DMS53 treated with DMSO at 0.1 percent for 48 hours (cell line): ENCODE results near the gene GLO1.

Experiments used
- DNase-seq: peaks from one replicate; lab custom pipeline; 2025; ENCODE audit not compliant: unreplicated experiment; lab: John Stamatoyannopoulos, UW

GLO1 gene

DNA sequence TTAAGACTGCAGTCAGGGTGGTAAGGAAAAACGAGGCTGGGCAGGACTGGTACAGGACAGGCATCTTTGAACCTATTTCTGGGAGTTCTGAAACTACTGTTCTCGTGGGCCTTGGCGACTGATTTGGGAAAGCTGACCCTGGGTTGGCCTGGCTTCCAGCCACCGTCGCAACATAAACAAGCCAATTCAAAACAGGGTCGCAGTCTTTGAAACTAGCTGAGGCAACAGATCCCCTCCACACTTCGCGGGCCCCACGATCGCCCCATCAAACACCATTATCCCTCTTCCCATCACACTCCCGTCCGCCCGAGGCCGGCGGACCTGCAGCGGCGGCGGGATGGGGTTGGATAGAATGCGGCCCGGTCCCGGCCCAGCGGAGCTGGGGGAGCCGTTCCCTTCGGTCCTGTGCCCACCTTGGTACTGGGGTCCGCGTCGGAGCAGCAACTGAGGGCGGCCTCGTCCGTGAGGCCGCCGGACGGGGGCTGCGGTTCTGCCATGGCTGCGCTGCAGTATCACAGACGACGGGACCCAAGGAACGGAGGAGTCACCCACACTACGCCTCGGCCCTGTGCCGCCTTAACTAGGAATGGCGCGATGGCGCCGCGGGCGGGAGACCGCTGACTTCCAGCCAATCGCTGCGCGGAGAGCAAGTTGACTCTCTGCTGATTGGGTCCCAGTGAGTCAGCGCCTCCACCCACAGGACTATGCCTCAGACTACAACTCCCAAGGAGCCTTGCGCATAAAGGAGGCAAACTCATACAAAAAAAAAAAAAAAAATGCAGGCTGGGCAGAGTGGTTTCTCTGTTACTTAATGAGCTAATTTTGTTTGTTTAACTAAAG, at the start of gene GLO1:
Gene GLO1 (minus strand): TSS at position 588 of the 840 bp plus-strand sequence. CDS start 91 bp downstream, at position 497.
- DNase-seq = peak; percentile 98

DNA sequence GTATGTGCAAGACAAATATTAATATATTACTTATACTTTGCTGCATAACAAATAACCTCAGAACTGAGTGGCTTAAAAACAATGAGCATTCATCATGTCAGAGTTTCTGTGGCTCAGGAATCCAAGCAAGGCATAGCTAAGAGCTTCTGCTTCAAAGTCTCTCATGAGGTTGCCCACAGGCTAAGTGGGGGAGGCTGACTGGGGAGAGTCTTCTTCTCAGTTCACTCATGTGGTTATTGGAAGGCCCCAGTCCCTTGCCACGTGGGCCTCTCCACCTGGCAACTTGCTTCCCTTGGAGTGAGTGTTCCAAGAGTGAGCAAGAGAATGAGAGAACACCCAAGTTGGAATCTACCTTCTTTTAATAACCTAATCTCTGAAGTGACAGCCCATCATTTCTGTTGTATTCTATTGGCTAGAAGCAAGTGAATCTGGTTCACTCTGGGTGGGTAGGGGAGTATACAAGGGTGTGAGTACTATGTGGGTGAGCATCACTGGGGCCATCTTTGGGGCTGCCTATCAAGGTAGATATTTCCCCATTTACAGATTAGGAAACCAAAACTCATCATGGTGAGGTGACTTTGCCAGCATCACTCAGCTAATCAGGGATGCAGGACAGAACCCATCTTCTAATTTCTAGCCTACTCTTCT, 48.1 kb upstream of the GLO1 start:
- no peak for DNase-seq

DNA sequence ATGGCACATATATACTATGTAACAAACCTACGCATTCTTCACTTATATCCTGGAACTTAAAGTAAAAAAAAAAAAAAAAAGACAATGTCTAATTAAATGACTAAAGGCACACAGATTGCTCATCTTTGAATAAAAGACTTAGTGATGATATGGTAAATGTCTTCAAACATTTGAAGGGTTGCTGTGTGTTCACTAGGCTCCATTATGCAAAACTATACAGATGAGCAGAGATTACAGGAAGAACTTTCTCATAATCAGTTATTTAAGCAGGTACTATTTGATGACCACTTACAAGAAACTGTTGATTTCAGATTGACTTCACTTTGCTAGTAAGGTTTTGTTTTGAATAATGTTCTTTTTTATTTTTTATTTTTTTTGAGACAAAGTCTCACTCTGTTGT, 46.5 kb upstream of the GLO1 start:
- no peak for DNase-seq

DNA sequence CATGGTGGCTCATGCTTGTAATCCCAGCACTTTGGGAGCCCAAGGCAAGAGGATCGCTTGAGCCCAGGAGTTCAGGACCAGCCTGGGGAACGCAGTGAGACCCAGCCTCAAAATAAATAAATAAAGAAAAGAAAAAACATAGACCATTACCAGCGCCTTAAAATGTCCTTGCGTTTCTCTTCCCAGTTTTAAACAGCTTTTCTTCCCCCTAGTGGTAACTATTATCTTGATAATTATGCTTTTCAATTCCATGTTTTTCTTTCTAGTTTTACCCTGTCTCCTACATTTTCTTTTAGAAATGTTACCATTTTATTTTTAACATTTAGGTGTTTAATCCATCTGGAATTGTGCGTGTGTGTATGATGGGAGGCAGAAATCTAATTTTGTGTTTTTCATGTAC, 36.6 kb upstream of the GLO1 start:
- DNase-seq = no peak

DNA sequence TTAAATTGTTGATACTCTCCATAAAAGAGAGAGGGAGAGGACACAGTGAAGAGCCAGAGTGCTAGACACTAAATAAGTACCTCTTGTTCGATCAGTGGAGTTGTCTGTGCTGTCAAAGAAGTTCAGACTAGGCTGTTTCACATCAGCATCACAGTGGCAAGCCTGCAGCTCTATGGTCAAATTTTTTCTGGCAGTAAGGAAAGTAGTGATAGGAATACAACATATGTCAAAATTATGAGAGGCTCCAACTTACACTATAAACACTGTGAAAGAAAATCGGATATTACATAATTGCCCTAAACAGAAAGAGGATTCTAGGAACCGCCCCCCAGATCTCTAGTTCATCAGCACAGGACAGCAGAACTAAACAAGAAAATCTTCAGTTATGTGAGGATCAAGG, 35.3 kb upstream of the GLO1 start:
- DNase-seq = no peak

DNA sequence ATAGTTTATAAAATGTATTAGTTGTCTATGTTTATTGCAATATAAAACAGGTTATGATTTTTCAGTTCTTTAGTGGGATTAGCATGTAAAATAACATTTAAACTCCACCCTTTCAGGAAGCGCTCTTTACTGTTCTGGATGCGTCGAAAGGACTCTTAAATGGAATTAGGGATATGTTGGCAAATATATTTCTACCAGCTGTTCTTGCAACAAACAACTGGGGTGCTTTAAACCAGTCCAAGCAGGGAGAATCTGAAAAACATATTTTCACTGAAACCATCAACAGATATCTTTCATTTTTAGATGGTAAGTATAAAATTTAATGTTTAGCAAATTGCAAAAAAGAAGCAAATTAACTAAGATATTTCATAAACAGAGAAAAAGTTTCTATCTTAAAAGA, 34.0 kb upstream of the GLO1 start:
- no peak for DNase-seq

- no peak for DNase-seq
Observed at GRCh38 chr6:38730140-38730862, 27.4 kb upstream of the GLO1 start.

DNA sequence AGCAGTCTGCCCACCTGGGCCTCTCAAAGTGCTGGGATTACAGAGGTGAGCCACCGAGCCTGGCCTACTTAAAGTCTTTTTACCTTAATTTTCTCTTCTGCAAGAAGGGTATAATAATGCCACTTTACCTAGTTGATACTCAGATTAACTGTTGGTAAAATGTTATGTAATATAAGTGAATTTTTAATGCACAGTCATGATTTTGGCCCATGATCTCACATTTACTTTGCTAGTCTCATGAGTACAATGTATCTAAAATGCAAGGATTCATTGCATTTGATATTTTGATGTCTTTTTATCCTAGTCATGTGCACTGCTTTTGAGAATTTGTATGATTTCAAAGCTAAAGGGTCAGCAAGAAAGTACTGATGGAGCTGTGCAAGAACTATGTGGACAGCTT, 25.3 kb upstream of the GLO1 start:
- no peak for DNase-seq

DNA sequence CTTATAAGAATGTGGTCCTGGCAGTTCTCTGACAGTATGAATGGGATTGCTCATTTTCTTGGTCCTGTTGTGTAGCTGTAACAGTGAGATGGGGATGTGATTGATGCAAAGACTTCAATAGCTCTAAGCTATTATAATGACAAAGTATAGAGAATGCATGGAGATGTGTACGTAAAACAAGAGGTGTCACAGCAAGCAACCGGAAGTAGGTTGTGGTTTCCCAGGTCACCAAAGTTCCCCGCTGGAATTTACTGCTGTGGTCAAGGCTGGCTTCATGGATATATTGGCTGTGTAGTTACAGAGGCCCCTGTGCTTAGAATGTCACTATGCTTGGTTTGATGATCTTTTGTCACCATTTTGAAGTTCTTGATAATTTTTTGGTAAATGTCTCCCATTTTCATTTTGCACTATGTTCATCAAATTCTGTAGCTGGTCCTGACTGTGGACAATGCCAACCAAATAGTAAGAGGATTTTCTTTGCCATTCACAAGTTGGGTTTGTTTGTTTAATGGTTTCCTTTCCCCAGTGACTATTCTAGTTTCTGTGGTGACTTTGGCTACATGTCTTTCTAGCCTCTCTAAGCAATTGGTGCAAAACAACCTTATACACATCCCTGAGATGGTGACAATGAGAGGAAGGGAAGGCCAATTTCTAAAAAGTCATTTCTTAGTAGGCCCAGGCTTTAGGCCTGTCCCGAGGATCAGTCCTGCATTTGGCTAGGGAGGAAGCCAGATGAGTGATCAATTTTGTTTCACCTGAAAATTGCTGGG, 22.7 kb upstream of the GLO1 start:
- no peak for DNase-seq

DNA sequence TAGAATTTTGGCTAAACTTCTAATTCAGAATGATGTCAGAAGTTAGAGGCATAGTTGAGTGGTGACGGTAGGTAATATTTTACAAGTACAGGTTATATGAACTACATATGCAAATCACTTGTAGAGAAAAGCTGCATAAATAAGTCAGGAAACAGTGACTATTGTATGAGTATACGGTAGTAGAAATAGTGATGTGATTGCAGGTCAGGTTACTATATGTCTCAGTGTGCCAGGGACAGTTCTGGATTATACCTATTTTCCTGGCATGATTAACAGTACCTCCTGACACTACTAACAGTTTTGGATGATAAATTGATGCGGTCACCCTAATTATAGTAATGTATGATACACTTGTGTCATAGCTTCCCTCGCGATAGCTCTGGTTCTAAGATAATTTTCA, 21.4 kb upstream of the GLO1 start:
- no peak for DNase-seq

DNA sequence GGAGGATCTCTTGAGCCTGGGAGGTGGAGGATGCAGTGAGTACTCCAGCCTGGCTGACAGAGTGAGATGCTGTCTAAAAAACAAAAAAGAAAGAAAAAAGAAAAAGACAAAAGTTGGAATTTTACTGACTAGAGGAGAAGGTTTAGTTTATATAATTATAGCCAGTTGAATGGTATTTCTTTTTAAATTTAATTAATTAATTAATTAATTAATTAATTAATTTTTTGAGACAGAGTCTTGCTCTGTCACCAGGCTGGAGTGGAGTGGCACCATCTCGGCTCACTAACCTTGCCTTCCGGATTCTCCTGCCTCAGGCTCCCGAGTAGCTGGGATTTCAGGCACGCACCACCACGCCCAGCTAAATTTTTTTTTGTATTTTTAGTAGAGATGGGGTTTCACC, 20.8 kb upstream of the GLO1 start:
- DNase-seq = no peak

- DNase-seq = no peak
Observed at GRCh38 chr6:38722727-38723334, 19.9 kb upstream of the GLO1 start.

DNA sequence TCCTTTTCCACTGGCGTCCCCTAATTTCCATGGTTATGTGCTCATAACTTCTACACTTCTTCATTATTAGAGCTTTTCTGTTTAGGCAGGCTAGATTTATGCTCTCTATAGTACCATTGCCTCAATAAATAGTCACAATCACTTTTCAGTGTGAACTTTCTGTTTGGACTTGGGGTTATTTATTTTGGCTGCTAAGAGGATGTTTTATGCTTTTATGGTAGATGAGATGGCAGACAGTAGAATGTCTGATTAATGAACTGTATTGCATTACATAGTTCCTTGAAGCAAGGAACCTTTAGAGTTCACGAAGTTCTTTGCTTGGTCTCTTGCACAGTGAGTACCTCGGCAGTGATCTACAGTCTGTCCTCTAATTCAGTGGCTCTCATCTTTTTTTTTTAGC, 19.1 kb upstream of the GLO1 start:
- DNase-seq = no peak

DNA sequence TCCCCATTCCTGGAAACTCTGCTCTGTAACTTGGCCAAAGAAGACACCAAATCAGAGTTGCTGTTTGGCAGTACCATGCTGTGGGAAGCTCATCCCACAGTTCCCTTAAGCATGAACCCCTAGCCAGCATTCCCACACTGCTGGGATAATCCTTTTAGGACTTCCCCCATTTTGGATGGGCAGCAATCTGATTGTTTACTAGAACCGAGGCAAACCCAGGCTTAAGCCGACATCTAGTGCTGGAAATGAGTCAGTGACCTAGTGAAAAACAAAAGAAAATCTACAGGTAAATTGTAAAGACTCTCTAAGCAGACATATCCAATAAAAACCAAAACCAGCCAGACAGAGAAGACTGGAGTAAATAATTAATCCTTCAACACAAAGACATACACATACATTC, 17.4 kb upstream of the GLO1 start:
- no peak for DNase-seq

GRCh38 chr6:38719358-38719757, 16.4 kb upstream of the GLO1 start:
- no peak for DNase-seq

DNA sequence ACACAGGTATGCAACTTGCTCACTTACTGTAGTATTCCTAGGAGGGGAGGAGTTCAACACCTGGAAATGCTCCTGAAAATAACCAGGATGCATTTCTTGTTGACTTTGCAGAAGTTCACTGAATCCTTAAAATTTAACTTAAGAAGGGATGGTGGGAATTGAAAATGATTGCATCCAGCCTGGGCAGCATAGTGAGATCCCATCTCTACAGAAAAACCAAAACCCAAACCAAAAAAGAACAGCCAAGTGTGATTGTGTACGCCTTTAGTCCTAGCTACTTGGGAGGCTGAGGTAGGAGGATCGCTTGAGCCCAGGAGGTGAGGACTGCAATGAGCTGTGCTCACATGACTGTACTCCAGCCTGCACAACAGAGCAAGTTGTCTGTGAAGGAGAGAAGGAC, 13.9 kb upstream of the GLO1 start:
- DNase-seq = no peak

- DNase-seq = no peak
Observed at GRCh38 chr6:38715016-38715689, 12.2 kb upstream of the GLO1 start, which contains the start of gene DNAH8. Gene DNAH8, plus strand, starts transcription at chr6:38715311. Its CDS starts 7,499 bp downstream, at chr6:38722810.

GRCh38 chr6:38714239-38715015, 11.5 kb upstream of the GLO1 start:
- no peak for DNase-seq

DNA sequence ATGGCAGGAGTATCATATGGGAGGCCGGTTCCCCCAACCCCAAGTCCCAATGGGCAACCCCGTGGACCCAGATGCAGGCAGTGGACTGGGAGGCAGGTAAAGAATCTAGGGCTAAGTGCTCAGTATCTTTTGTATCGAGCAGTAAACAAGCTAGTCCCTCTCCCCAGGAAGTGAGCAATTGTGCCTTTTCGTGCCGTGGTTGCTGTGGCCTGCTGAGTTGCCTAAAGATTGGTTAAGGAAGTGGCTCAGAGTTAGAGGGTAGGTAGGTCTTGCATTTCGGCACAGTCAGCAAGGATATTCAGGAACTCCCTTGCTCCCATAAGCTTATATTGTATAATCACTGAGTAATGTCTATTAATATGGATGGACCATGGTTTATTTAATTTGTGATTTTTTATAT, 10.9 kb upstream of the GLO1 start:
- DNase-seq = no peak
